ENCODE data around the gene TASP1.

TASP1 gene

GRCh38 chr20:13432126-13432525 lies 206.6 kb downstream of the TASP1 start:
- no peak for DNase-seq

GRCh38 chr20:13430346-13431002 lies 208.3 kb downstream of the TASP1 start:
- DNase-seq = no peak

GRCh38 chr20:13428684-13429083 lies 210.0 kb downstream of the TASP1 start:
- no peak for DNase-seq

- no peak for DNase-seq
These were observed 211.9 kb downstream of the TASP1 start for GRCh38 chr20:13426870-13427269.

- DNase-seq = no peak
These were observed 213.2 kb downstream of the TASP1 start for GRCh38 chr20:13425381-13426135.

GRCh38 chr20:13424174-13424833 lies 214.4 kb downstream of the TASP1 start:
- no peak for DNase-seq

GRCh38 chr20:13423472-13424173 lies 215.1 kb downstream of the TASP1 start:
- DNase-seq = no peak

GRCh38 chr20:13422637-13423036 lies 216.1 kb downstream of the TASP1 start:
- DNase-seq = no peak

- DNase-seq = no peak
These were observed 218.1 kb downstream of the TASP1 start for GRCh38 chr20:13420625-13421024.

GRCh38 chr20:13419477-13419876 lies 219.3 kb downstream of the TASP1 start:
- no peak for DNase-seq

GRCh38 chr20:13418263-13419229 lies 220.2 kb downstream of the TASP1 start:
- no peak for DNase-seq

- no peak for DNase-seq
These were observed 222.2 kb downstream of the TASP1 start for GRCh38 chr20:13416531-13416930.

- DNase-seq = no peak
These were observed 225.8 kb downstream of the TASP1 start for GRCh38 chr20:13412806-13413445.

- no peak for DNase-seq
These were observed 234.4 kb downstream of the TASP1 start for GRCh38 chr20:13404293-13404692.

GRCh38 chr20:13403453-13403852 lies 235.3 kb downstream of the TASP1 start:
- DNase-seq = no peak

- no peak for DNase-seq
These were observed 235.7 kb downstream of the TASP1 start for GRCh38 chr20:13402986-13403385.

- no peak for DNase-seq
These were observed 236.5 kb downstream of the TASP1 start for GRCh38 chr20:13402171-13402760.

- DNase-seq = no peak
These were observed 237.1 kb downstream of the TASP1 start for GRCh38 chr20:13401596-13401995.

- DNase-seq = no peak
These were observed 238.3 kb downstream of the TASP1 start for GRCh38 chr20:13400453-13400852.

GRCh38 chr20:13397300-13397724 lies 241.4 kb downstream of the TASP1 start:
- no peak for DNase-seq

- DNase-seq = no peak
These were observed 241.9 kb downstream of the TASP1 start for GRCh38 chr20:13396826-13397225.

Measured in CD4-positive, alpha-beta T cell treated with Interleukin-17A for 1 hour (primary cell).